HFFc6 (cell line): ENCODE results near the gene AKAP13. TPM values are rescaled to one million over a fixed set of nuclear protein-coding genes. Genes with fewer than 3 reads are reported as not detected.
"Not testable (repeated sequence)": the region's sequence is repeated elsewhere in the genome, so short reads cannot be mapped to it uniquely, and the experiment has no call there.

Experiments
- DNase-seq: peaks from one replicate; pipeline ENCODE4 v3.0.0-alpha.2; 2018
- H3K27ac Mint-ChIP-seq: 2 replicates; pipeline ENCODE4 v1.8.0; 2020; ENCODE audit warnings: mild to moderate bottlenecking, mixed read lengths
- H3K27me3 Mint-ChIP-seq: 2 replicates; pipeline ENCODE4 v1.8.0; 2021; ENCODE audit warnings: mild to moderate bottlenecking, moderate library complexity, mixed read lengths; ENCODE audit not compliant: insufficient read depth
- H3K36me3 Mint-ChIP-seq: 2 replicates; pipeline ENCODE4 v1.8.0; 2021; ENCODE audit warnings: low read depth, mixed read lengths
- H3K4me1 Mint-ChIP-seq: 2 replicates; pipeline ENCODE4 v1.8.0; 2020; ENCODE audit warnings: low read depth, mixed read lengths
- H3K4me3 Mint-ChIP-seq: 2 replicates; pipeline ENCODE4 v1.8.0; 2020; ENCODE audit warnings: mild to moderate bottlenecking, moderate library complexity, mixed read lengths
- H3K9me3 Mint-ChIP-seq: 2 replicates; pipeline ENCODE4 v1.8.0; 2020; ENCODE audit warnings: mild to moderate bottlenecking, mixed read lengths
- total RNA-seq, 6 experiments: library from RNA; stranded (reverse); fragmentation: NEBNext Ultra II Directional; extraction: Animal tissue kit (Norgen Biotek cat#: 25700); gene quantifications; 2 replicates in 1 of 6; 3 replicates in 5 of 6; pipeline ENCODE4 v1.2.3, GENCODE V29; 2021
- TF ChIP-seq, protein P1 (sequence below): fragments of 200-600 bp; sonication (generic); IDR thresholded peaks from 2 replicates; pipeline ENCODE4 v1.5.0; 2021; ENCODE audit warnings: antibody characterized with exemption, mild to moderate bottlenecking

Gene AKAP13
- total RNA-seq, 6 experiments from 2014 or later = 29.0 to 51.3 (median 35.6) TPM

GRCh38 chr15:85345196-85345918 is 35.0 kb upstream of the AKAP13 start:
- Mint-ChIP-seq H3K27ac (peak overlapping the region; percentile 92), H3K4me1 (peaks cover 81% of the 10 kb centered on the region), H3K4me3 (peak overlapping the region; percentile 77)
- H3K9me3 Mint-ChIP-seq, H3K36me3 Mint-ChIP-seq, DNase-seq, H3K27me3 Mint-ChIP-seq: not testable (repeated sequence)

GRCh38 chr15:85346462-85347084 is 33.8 kb upstream of the AKAP13 start:
- H3K27ac Mint-ChIP-seq, H3K27me3 Mint-ChIP-seq, DNase-seq, H3K36me3 Mint-ChIP-seq, H3K4me3 Mint-ChIP-seq, H3K9me3 Mint-ChIP-seq: not testable (repeated sequence)
- peaks cover 68% of the 10 kb centered on the region for H3K4me1 Mint-ChIP-seq

DNA sequence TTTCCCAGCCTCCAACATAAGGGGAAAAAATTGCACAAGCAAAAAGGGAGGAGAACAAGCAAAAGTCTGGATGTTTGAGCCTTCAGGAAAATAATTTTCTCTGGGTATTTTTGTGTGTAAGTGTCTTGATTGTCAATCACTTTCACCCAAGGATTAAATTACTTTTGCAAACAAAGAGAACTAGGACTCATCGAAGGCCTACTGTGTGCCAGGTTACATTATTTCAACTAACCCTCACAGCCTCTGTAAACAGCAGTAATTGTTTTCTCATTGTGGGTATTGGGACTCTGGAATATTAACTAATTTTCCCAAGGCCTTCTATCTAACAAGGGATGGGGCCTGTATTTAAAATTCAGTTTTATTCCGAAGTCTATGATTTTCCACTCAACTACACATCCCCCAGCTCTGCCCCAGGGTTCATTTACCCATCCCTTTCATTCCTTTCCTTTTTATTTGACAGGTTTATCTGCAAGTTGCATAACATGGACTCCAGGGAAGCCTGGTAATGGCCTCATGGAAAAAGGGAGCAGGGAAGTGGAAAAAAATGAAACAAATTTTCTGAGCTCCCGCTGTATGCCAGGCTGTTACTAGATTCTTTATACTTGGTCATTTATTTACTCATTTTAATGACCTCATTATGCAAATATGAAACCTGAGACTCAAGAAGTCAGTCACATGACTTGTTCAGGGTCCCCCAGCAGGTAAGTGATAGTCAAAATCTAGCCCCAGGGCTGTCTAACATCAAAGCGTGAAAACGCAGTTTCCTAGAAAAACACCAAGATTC is 32.9 kb upstream of the AKAP13 start:
- H3K36me3 Mint-ChIP-seq, H3K27me3 Mint-ChIP-seq, DNase-seq, H3K27ac Mint-ChIP-seq, H3K9me3 Mint-ChIP-seq, H3K4me3 Mint-ChIP-seq: not testable (repeated sequence)
- H3K4me1 Mint-ChIP-seq = peaks cover 65% of the 10 kb centered on the region

DNA sequence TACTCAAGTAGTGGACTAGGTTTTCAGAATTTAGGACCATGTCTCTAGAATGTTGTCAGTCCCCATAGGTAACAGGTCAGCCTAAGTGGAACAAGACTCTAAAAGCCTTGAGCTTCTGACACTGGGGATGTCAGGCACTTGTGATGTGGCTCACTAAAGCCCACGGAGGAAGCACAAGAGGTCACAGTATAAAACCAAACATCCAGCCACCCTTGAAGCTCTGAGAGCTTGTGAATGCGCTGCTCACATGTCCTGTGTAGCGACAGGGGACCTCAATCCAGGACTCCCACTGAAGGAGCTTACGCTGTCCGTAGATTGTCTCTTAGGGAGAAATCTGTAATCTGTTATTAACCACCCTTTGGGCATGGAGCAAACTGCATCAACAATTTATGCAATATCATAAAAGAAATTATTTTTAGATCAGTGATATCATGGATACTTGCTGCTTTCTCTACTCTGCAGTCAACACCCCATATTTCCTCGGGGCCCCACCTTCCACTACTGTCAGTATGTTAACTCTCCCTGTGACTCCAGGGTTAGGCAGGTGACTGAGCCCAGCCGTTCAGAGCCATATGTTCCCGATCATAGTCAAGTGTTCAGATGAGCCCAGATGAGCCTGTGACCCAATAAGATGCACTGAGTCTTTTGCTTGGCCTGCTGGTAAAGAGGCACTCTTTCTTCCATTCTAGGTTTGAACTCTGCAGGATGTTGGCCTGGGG is 32.2 kb upstream of the AKAP13 start:
- H3K36me3 Mint-ChIP-seq, H3K4me3 Mint-ChIP-seq, H3K9me3 Mint-ChIP-seq, H3K27me3 Mint-ChIP-seq, DNase-seq, H3K27ac Mint-ChIP-seq: not testable (repeated sequence)
- peaks cover 58% of the 10 kb centered on the region for H3K4me1 Mint-ChIP-seq

- H3K9me3 Mint-ChIP-seq, DNase-seq: not testable (repeated sequence)
Measured at GRCh38 chr15:85349062-85349461, 31.3 kb upstream of the AKAP13 start.

GRCh38 chr15:85350395-85350794 is 30.0 kb upstream of the AKAP13 start:
- H3K4me1 Mint-ChIP-seq = peaks cover 58% of the 10 kb centered on the region
- H3K36me3 Mint-ChIP-seq = no peaks in the 10 kb centered on the region; the same call in 1 of the 2 replicates
- H3K27ac Mint-ChIP-seq = no peak overlapping the region
- H3K9me3 Mint-ChIP-seq = no peaks in the 10 kb centered on the region
- no peaks in the 10 kb centered on the region for H3K27me3 Mint-ChIP-seq
- TF ChIP-seq, protein P1, sequence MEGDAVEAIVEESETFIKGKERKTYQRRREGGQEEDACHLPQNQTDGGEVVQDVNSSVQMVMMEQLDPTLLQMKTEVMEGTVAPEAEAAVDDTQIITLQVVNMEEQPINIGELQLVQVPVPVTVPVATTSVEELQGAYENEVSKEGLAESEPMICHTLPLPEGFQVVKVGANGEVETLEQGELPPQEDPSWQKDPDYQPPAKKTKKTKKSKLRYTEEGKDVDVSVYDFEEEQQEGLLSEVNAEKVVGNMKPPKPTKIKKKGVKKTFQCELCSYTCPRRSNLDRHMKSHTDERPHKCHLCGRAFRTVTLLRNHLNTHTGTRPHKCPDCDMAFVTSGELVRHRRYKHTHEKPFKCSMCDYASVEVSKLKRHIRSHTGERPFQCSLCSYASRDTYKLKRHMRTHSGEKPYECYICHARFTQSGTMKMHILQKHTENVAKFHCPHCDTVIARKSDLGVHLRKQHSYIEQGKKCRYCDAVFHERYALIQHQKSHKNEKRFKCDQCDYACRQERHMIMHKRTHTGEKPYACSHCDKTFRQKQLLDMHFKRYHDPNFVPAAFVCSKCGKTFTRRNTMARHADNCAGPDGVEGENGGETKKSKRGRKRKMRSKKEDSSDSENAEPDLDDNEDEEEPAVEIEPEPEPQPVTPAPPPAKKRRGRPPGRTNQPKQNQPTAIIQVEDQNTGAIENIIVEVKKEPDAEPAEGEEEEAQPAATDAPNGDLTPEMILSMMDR = no peak
- no peak overlapping the region for H3K4me3 Mint-ChIP-seq
- no peak for DNase-seq

More at GRCh38 chr15:85349062-85349461, 31.3 kb upstream of the AKAP13 start:
- not testable (repeated sequence) for H3K27ac Mint-ChIP-seq, H3K27me3 Mint-ChIP-seq, H3K4me3 Mint-ChIP-seq, H3K36me3 Mint-ChIP-seq
- peaks cover 58% of the 10 kb centered on the region for H3K4me1 Mint-ChIP-seq

DNA sequence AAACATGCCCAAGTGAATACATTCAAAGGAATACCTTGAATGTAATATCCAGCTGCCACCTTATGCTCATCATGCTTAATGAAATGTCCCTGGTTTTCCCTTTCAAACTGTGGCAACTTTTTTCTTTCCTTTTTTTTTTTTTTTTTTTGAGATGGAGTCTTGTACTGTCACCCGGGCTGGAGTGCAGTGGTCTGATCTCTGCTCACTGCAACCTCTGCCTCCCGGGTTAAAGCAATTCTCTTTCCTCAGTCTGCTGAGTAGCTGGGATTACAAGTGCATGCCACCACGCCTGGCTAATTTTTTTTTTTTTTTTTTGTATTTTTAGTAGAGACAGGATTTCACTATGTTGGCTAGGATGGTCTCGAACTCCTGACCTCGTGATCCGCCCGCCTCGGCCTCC is 28.9 kb upstream of the AKAP13 start:
- H3K4me1 Mint-ChIP-seq = peaks cover 55% of the 10 kb centered on the region
- H3K4me3 Mint-ChIP-seq = not testable (repeated sequence)

GRCh38 chr15:85351965-85352364 is 28.4 kb upstream of the AKAP13 start:
- no peak for DNase-seq
- H3K9me3 Mint-ChIP-seq = no peaks in the 10 kb centered on the region
- H3K27me3 Mint-ChIP-seq = no peaks in the 10 kb centered on the region
- TF ChIP-seq, protein P1 = no peak
- no peak overlapping the region for H3K27ac Mint-ChIP-seq
- H3K4me1 Mint-ChIP-seq = peaks cover 56% of the 10 kb centered on the region
- no peaks in the 10 kb centered on the region; the same call in 1 of the 2 replicates for H3K36me3 Mint-ChIP-seq
- no peak overlapping the region for H3K4me3 Mint-ChIP-seq

More for the DNA sequence above, 28.9 kb upstream of the AKAP13 start:
- not testable (repeated sequence) for H3K27ac Mint-ChIP-seq, H3K9me3 Mint-ChIP-seq, H3K36me3 Mint-ChIP-seq, H3K27me3 Mint-ChIP-seq, DNase-seq
